Measurements from ENCODE around the gene HOXD12.

HOXD12 gene

DNA sequence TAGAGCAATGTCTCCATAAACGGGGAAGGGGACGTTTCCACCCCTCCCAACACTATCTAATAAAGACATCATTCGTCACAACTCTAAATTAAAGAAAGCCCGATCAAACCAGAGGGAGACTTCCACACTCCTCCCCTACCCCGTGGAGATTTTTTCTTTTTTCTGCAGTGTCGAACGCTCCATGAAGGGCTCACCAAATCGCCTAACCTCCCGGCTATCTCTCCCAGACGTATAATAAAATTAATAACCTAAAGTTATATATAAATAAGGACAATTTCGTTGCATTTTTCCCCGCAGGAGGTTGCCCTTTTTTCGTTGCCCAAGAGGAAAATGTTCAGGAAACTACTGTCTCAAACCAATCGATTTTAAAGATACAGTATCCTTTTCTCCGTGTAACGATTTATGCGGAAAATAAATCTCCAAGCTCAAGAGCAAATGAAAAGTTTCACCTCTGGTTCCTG lies 18.2 kb upstream of the HOXD12 start:
- DNase-seq: no peak

DNA sequence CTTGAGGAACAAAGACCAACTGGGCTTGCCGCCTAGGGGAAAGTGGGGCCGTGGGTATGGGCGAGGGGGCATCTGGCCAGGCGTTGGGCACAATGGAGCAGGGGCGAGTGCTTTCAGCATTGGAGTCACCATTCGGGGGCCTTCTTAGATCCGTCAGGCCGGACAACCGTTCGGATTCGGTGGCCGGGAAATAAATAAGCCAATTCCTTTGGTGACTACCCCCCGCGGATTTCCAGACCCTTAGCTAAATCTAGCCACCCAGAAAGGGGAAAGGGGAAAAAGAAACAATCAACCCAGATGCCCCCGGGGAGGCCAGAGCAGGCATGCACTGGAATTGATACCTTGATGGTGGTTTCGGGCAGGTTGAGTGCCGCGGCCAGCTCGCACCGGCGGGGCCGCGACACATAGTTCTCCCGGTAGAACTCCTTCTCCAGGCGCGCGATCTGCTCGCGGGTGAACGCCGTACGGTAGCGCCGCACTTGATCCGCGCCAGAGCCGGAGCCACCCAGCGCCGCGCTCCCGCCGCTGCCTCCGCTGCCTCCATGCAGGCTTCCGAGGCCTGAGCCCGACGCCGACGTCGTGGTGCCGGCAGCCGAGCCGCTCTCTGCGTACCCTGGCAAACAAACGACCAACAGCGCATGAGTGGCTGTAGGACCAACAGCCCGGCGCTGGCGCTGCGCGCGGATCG lies 17.6 kb upstream of the HOXD12 start:
- DNase-seq: no peak

- DNase-seq: no peak
Measured at GRCh38 chr2:176082525-176082823, 17.1 kb upstream of the HOXD12 start.

DNA sequence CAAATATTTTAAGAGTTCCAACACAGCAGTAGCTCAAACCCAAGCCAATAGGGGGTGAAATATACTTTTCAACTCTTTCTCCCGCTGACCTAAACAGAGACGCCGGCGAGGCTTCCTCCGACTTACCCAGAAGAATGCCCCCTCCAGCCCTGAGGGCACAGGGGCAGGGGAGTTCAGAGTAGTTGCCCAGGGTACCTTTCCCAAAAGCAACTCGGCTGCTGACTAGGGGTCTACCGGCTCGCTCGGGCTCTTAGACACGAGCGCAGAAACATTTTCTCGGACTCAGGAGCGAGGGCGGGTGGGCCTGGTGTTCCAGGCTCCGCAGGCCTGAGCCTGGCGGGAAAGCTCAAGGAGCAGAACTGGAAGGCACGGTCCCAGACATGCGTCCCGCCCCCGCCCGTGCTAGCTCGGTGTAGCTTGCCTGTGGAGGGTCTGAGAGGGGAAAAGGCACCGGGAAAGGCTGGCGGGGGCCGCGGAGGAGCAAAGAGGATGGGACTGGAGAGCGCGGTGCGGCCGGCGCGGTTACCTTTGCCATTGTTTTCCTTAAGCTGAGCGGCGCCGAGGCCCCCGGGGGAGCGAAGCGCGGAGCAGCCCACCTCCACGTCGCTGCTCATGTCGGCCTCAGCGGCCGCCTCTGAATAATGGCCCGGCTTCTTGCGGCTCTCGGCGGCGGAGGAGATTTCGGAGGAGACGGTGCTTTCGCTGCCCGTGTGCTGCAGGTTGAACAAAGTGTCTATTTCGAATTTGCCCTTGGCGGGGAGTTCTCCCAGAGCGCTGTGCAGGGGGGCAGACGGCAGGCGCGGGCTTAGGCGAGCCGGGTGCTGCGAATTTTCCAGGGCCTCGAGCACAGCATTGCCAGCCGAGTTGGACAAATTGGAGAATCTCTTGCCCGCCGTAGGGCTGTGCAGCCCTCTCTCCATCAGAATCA lies 16.5 kb upstream of the HOXD12 start:
- no peak for DNase-seq

DNA sequence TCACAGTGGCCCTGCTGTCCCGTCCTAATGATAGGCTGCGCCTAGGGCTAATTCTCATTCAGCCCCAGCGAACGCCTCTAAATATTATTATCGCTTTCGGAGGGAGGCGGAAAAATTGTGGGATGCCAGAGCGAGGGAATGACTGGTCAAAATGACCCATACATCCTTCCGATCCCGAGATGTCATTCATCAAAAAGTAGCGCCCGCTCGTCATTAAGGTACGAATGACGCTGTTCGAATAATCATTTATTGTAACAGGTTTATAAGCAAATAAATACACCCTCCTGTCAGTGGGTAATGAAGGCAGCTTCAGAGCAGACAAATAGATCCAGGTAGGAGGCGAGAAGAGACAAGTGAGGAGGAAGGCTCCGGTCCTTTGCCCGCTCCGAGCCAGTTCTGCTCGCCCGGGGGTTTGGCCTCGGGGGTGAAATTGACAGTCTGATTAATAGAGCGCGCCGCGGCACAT lies 15.8 kb upstream of the HOXD12 start, which contains the start of gene EVX2:
Gene EVX2, minus strand, starts transcription at position 167 of the 466 bp plus-strand sequence. CDS start 186 bp downstream, outside the sequence.
- DNase-seq: no peak

- DNase-seq: no peak
Measured at GRCh38 chr2:176084611-176085119, 14.9 kb upstream of the HOXD12 start.

DNA sequence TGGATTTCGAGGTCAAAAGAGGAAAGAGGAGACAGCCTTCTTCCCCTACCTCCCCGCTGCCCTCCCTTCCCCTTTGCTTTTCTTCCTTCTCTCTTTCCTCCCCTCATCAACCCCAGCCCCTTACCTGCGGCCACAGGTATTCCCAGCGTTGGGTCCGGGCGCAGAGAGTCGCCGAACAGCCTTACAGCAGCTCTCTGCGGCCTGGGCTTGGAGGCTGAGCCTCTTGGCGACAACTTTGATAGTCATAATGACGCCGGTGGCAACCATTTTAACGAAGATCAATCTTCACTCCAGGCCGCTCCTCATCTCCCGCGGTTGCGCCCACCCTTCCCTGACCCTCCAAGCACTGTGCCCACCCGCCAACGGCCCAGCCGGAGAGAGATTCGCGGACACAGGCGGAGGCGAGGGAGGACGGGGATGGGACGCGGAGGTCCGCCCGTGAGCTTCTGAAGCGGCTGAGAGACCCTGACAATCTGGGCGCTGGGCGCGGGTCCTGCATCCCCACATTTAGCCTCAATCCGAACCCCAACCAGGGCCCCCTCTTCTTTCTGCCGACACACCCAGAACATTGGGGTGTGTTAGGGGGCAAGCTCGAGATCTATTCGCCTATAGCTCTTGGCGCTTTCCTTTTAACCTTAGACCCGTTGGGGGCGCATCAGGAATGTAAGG lies 14.3 kb upstream of the HOXD12 start:
- no peak for DNase-seq

DNA sequence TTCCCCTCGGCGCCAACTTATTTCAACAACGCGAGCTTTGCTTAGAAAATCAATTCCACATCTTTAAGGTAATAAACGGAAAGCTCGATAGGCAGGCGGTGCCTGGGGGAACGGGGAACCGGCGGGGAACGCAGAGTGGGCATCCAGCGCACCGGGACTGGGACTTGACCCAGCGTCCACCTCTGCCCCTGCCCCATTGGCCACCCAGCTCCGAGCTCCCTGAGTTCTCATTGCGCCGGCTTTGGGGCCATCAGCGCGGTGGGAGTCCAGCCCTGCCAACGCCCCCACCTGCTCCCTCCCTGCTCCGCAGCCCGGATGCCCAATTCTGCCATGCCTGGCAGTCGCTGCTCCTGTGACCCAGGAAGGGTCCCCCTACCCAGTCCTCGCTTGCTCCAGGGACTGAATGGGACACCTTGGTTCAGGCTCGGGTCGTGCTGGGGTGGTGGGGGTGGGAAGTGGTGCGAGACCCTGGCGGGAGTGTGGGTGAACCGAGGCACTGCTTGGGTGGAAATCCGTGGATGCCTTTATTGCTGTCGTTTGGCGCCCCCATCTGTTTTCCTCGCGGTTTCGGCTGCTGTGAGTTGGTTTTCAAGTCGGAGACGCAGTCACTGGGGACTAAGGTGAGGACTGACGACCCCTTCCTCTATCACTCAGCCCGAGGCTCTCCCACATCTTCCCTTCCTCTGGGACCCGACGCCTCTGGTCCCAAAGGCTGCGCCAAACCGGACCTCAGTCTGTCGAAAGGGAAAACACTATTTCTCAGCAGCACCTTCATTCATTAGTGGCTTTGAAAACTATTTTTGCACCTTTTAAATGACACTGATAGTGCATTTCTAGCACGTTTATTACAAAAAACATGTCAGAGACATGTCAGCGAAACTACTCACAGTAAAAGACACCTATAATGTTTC lies 13.5 kb upstream of the HOXD12 start:
- DNase-seq: no peak

- DNase-seq: no peak
Measured at GRCh38 chr2:176087330-176088047, 12.1 kb upstream of the HOXD12 start.

DNA sequence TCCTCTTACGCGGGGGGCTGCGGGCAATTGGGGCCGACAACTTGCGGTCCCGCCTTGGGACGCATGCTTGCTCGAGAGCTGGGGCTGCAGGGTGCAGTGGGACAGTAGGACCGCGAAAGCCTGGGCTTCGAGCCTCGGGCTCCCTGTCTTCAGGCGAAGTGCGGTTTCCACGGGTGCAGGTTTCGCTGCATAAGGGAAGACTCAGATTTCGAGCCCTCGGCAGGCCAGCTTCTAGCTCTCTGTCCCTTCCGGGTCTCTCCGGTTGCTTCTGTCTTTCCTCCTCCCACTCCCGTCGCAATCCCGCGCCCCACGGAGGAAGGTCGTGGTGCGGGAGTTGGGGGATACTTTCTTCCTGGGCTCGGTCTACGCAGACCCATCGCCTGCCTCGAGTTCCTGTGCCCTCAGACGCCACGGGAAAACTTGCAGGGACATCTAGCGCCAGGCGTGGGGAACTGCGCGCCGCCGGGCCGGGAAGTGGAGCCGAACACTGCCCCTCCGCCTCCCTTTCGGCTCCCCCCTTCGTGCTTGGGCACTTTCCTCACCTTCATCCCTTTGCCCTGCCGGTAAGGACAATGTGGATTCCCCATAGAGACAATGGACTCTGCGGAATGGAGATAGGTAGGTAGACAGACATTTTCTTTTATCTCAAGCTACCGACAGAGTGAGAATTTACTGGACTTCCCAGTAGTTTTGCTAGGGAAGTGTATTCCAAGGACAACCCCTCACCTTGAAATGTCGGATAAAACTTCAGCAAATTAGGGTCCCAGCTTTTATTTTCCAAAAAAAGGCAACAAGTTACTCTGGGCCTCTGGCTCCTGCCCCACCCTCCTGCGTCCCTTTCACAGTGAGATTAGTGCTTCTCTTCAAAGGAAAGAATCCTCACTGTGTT lies 11.3 kb upstream of the HOXD12 start:
- no peak for DNase-seq

- no peak for DNase-seq
Measured at GRCh38 chr2:176088937-176089842, 10.4 kb upstream of the HOXD12 start.

- DNase-seq: no peak
Measured at GRCh38 chr2:176089843-176090395, 9.7 kb upstream of the HOXD12 start.

- DNase-seq: no peak
Measured at GRCh38 chr2:176090862-176091261, 8.7 kb upstream of the HOXD12 start.

DNA sequence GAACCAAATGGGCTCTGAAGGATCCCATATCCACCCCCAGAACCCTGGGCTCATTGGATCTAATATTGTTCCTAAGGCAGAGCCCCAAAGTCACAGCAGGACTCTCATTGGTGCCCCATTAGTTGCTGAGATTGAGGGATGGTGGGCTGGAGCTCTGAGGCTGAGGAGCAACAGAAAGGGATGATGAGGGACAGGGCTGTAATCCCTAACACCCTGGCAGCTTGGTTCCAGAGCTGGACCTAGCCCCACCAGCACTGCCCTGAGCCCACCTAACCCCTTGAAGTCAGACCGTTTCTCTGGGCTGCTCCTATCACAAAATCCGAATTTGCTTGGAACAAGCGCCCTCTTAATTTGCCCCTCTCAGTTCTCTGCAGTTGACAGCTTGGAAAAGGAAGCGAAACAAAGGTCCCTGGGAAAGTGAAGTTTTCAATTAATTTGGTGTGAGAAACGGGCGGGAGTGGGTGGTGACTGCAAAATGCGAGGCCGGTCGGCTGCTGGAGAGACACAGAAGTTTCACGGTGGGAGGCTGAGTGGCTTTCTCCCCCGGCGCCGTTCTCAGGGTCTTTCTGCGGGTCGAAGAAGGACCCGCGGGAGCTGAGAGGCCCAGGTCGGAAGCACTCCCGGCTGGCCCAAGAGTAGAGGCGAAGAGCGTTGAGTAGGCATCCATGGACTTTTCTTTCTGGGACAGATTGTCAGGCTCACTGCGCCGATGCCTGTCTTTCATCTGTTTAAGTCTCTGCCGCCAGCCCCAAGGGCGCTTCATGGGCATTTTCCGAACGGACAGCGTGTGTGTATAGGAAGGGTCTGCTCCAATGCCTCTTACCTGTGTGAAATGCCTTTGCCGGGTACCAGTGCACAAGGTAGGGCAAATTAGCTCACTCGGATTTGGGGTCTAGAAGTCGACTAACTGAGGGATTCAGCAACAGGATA lies 8.0 kb upstream of the HOXD12 start:
- no peak for DNase-seq

DNA sequence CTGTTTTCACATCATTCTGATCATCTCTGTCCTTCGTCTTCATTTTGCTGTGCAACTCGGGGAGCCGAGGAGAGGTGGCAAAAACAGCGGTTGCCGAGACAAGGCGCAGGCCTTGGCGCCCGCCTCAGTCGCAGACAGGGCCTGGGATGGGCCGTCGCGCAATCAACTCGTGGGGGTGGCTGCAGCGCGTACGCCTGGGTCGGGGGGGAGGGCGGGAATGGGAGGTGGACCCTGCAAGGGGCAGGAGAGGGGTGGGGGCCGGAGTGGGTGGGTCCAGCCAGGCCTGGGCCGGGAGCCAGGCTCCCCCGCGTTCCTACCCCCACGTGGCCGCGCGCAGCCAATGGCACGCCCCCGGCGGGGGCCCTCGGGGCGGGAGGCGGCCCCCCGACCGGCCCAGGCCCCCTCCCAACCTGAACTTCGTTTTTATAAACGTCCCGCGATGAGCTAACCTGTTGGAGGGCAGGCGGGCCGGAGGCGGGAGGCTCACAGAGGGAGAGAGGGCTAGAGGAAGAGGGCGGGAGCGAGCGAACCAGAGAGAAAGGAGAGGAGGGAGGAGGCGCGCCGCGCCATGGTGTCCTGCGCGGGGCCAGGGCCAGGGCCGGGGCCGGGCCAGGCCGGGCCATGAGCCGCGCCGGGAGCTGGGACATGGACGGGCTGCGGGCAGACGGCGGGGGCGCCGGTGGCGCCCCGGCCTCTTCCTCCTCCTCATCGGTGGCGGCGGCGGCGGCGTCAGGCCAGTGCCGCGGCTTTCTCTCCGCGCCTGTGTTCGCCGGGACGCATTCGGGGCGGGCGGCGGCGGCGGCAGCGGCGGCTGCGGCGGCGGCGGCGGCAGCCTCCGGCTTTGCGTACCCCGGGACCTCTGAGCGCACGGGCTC lies 7.1 kb upstream of the HOXD12 start, which contains the start of gene HOXD13:
Gene HOXD13, plus strand, starts transcription at position 452 of the 875 bp plus-strand sequence. Its CDS starts 170 bp downstream, at position 622.
- no peak for DNase-seq

- DNase-seq: no peak
Measured at GRCh38 chr2:176093145-176093897, 6.3 kb upstream of the HOXD12 start.
